ENCODE data around the gene THAP8.

Gene THAP8

GRCh38 chr19:35991731-35992450 is 62.2 kb downstream of the THAP8 start:
- DNase-seq: no peak

- DNase-seq: no peak
These were observed 63.0 kb downstream of the THAP8 start for GRCh38 chr19:35990771-35991730.

- DNase-seq: no peak
These were observed 63.9 kb downstream of the THAP8 start for GRCh38 chr19:35990156-35990555.

GRCh38 chr19:35988824-35989223 is 65.3 kb downstream of the THAP8 start:
- no peak for DNase-seq

GRCh38 chr19:35987571-35987896 is 66.6 kb downstream of the THAP8 start:
- DNase-seq: no peak

- peak in 1 of 2 experiments; percentile 12 for DNase-seq
These were observed 67.2 kb downstream of the THAP8 start for GRCh38 chr19:35986664-35987570.

- DNase-seq: no peak
These were observed 68.0 kb downstream of the THAP8 start for GRCh38 chr19:35986111-35986510.
